ENCODE data around the gene TNFSF13.
"Not testable (repeated sequence)": the region's sequence is repeated elsewhere in the genome, so short reads cannot be mapped to it uniquely, and the experiment has no call there.

The TNFSF13 gene

DNA sequence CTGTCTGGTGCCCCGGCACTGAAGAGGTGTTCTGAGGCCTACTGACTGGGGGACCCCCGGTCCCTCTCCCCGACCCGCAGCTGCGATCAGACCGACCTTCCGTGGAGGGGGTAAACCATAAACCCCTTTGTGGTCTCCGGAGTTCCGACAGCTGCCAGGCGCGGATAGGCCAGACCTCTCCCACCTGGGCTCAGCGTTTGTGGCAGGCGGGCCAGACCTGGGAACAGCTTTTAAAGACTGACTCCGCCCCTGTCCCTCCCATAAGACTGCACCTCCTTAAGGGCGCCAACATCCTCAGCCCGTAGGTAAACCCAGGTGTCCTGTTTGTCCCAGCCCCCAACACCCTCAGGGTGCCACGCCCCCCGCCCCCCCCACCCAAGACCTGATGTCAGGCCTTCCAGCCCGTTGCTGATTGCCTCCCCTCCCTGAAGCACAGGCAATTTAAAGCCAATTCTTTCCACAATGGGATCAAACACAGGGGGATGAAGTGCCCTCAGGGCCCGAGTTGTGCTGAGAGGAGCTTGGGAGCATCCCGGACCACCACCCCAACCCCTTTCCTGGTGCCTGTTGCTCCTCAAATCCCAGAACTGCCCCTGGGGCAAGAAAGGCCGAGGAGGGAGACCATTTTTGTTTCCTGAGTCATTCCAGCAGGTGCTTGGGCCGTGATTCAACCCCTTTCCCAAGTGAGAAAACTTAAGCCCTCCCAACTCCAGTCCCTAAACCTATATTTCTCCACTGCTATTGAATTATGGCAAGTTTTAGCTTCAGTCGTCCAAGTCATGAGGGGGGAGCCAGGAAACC is 31.5 kb downstream of the TNFSF13 start, which contains the start of gene SOX15:
Gene SOX15 (minus strand): TSS at position 204 of the 801 bp plus-strand sequence. CDS start 418 bp downstream, outside the sequence.
- DNase-seq (ENCODE audit: low read depth in 2 of 3, low spot score in 1 of 3): no peak

DNA sequence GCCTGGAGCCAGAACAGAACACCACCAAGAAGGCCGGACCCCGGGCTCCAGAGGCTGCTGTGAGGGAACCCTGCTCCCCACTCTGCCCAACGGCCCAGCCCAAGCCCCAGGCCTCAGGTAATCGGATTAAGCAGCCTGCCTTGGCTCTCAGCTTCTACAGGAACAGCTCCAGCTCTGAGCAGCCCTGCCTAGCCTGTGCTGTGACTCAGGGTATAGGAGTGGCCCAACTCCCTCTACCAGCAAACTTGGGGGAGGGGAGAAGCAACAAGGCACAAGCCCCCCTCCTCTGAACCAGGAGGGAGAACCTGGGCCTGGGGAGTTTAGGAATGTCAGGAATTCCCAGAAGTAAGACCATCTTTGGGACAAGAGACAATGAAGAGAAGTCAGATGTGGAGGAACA is 32.2 kb downstream of the TNFSF13 start:
- DNase-seq (ENCODE audit: low read depth in 2 of 3, low spot score in 1 of 3): no peak

DNA sequence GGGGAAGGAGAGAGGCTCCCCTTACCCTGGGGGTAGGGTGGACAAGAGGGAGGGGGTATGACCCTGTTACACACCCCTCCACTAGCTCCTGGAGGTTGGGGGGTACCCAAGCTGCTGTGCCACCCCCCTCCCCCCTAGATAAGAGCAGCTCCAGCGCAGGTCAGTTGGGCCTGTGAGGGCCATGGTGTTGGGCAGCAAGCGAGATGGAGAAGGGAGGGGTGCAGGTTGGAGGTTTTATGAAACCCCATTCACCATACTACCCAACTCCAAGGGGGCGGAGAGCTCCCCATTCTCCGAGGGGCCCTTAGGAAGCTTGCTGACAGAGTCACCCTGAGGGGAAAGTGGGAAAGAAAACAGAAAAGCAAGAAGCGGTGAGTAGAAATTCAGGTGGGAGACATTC is 33.0 kb downstream of the TNFSF13 start:
- DNase-seq (ENCODE audit: low read depth in 2 of 3, low spot score in 1 of 3): no peak

DNA sequence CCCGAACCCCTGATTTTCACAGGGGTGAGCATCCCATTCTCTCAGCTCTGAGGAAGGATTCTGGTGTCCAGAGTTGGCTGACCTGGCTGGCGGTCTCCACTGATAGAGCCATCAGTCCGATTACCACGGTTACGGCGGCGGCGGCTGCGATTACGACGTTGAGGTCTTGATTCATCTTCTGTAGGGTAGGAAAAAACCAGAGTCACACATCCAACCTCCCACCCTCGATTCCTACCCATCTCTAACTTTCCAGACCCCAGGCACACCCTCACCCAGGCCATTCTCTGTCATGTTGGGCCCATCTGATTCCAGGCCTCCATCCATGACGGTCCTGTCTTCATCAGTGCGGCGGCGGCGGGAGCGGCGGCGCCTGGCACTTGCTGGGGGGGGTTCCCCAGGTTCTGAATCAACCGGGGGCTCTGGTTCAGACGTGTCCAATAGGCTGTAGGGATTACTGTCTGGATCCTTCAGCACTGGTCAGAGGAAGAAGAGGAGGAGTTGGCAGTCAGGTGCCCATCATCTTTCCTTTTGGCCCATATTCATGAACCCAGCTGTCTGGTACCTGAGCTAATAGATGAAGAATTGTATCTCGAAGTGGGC is 34.0 kb downstream of the TNFSF13 start:
- no peak for DNase-seq (ENCODE audit: low read depth in 2 of 3, low spot score in 1 of 3)

DNA sequence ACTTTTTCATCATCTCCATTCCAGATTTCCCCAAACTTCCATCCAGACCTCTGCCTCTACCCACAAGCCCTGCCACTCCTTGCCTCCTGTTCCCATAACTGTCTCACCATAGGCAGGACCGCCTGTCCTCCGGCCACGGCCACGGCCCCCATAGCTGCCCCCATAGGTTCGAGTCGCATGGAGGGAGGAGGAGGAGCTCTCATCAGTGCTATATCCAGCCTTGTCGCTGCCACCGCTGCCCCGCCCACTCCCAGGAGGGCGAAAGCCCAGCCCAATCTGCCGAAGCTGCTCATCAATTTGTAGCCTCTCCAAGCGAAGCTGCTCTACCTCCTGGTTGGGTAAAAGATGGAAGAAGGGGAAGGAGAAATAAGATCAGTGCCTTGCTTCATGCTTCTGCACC is 34.7 kb downstream of the TNFSF13 start:
- DNase-seq (ENCODE audit: low read depth in 2 of 3, low spot score in 1 of 3): no peak

DNA sequence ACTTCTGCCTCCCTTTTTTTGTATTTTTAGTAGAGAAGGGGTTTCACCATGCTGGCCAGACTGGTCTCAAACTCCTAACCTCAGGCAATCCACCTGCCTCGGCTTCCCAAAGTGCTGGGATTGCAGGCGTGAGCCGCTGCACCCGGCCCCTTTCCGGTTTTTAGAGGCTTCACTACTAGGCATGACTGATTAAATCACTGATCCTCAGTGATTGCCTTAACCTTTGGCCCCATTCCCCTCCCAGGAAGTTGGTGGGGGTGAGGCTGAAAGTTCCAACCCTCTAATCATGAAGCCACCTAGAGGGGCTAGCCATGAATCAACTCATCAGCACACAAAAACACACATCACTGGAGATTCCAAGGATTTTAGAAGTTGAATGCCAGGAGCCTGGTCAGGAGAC is 39.0 kb downstream of the TNFSF13 start:
- not testable (repeated sequence) for DNase-seq (ENCODE audit: low read depth in 2 of 3, low spot score in 1 of 3)

DNA sequence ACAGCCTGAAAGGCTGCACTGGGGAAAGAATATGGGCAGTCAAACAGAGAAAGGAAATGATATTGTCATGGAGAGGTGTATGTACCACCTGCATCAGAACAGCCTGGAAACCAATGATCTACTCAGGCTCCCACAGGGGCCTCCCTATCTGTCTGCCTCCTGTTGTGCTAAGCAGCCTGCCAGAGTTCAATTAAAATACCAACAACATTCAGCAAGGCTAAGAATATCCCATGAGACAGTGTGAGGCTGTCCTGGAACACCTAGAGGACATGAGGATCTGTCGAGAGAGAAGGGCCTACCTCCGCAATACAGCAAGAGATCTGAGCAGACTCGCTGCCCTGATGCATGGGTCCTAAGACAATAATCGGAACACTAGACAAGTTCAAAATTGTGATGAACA is 47.7 kb downstream of the TNFSF13 start:
- no peak for DNase-seq (ENCODE audit: low read depth in 2 of 3, low spot score in 1 of 3)

DNA sequence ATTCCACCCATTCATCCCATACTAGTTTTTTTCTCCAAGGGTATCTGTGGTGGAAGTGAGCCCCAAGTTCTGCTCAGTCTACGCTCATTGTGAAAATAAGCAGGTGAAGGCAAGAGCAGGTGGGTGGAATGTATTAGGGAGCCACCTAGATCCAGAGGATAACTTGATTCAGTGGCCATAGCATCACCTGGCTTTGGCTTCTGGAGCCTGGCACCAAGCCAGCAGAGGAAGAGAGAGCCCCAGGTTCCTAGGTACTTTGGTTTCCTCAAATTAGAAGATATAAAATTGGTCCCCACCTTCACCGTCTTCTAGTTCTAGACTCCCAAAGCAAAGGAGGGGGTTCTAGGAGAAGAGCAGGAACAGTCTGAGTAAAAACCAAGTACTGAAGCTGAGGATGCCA is 52.1 kb downstream of the TNFSF13 start:
- DNase-seq (ENCODE audit: low read depth in 2 of 3, low spot score in 1 of 3): no peak

Data from stimulated activated CD4-positive, alpha-beta T cell treated with anti-CD3 and anti-CD28 coated beads, Interleukin-12 subunit alpha, Interleukin-12 subunit beta, amount 100 ng/mL, for 48 hours (primary cell).